Liver (tissue), 9 donors: ENCODE results near the gene MAP7D1. TPM values are rescaled to one million over a fixed set of nuclear protein-coding genes. Genes with fewer than 3 reads are reported as not detected.

ENCODE experiments used
- DNase-seq: peaks from one replicate; pipeline ENCODE4 v3.0.0-alpha.2; 2017; ENCODE audit warnings: low spot score
- H3K27ac ChIP-seq, 2 donors: one replicate each; pipeline ENCODE4 v1.7.0; 2013; ENCODE audit warnings: inconsistent platforms in 2 of 2, low read length in 2 of 2, control low read depth in 1 of 2, low read depth in 1 of 2, mild to moderate bottlenecking in 1 of 2
- H3K27me3 ChIP-seq, 4 donors: one replicate each; pipeline versions ENCODE4 v1.6.1 to v1.7.0; 2013; ENCODE audit warnings: low read length in 3 of 4, inconsistent platforms in 1 of 4, mild to moderate bottlenecking in 1 of 4, moderate library complexity in 1 of 4; ENCODE audit not compliant: control insufficient read depth in 4 of 4, insufficient read depth in 4 of 4
- H3K36me3 ChIP-seq, 4 donors: one replicate each; pipeline versions ENCODE4 v1.6.1 to v1.7.0; 2013; ENCODE audit warnings: low read length in 3 of 4, mild to moderate bottlenecking in 3 of 4, low read depth in 1 of 4, moderate library complexity in 1 of 4; ENCODE audit not compliant: control insufficient read depth in 4 of 4, insufficient read depth in 3 of 4
- H3K4me1 ChIP-seq, 4 donors: one replicate each; pipeline versions ENCODE4 v1.6.1 to v1.7.0; 2013; ENCODE audit warnings: low read length in 3 of 4, mild to moderate bottlenecking in 3 of 4, moderate library complexity in 1 of 4; ENCODE audit not compliant: control insufficient read depth in 4 of 4, insufficient read depth in 4 of 4
- H3K4me3 ChIP-seq, 3 donors: one replicate each; pipeline versions ENCODE4 v1.6.1 to v1.7.0; 2013; ENCODE audit warnings: low read length in 3 of 3, control low read depth in 1 of 3, low read depth in 1 of 3, mild to moderate bottlenecking in 1 of 3
- H3K9ac ChIP-seq, 2 donors: one replicate each; pipeline ENCODE4 v1.7.0; 2013; ENCODE audit warnings: low read length in 2 of 2, mild to moderate bottlenecking in 2 of 2, moderate library complexity in 2 of 2, control low read depth in 1 of 2, low read depth in 1 of 2
- H3K9me3 ChIP-seq, 4 donors: one replicate each; pipeline versions ENCODE4 v1.6.1 to v1.7.0; 2013; ENCODE audit warnings: low read length in 3 of 4; ENCODE audit not compliant: control insufficient read depth in 4 of 4
- ATF3 ChIP-seq: IDR thresholded peaks from 2 replicates; pipeline ENCODE4 v1.6.1; 2016; ENCODE audit warnings: antibody characterized with exemption
- EGR1 ChIP-seq, 2 donors: IDR thresholded peaks; 2 replicates each; pipeline ENCODE4 v1.6.1; 2016 to 2018; ENCODE audit warnings: antibody characterized with exemption in 2 of 2, low read depth in 2 of 2
- FOXA2 ChIP-seq: IDR thresholded peaks from 2 replicates; pipeline ENCODE4 v1.6.1; 2016; ENCODE audit warnings: antibody characterized with exemption
- HNF4A ChIP-seq, 2 donors: conservative IDR thresholded peaks; 2 replicates each; pipeline ENCODE4 v1.6.1; 2016; ENCODE audit warnings: antibody characterized with exemption in 2 of 2, mild to moderate bottlenecking in 2 of 2
- HNF4G ChIP-seq: IDR thresholded peaks from 2 replicates; pipeline ENCODE4 v1.6.1; 2016; ENCODE audit warnings: antibody characterized with exemption
- JUND ChIP-seq, 2 donors: IDR thresholded peaks; 2 replicates each; pipeline ENCODE4 v1.6.1; 2016; ENCODE audit warnings: antibody characterized with exemption in 2 of 2
- NR2F2 ChIP-seq: IDR thresholded peaks from 2 replicates; pipeline ENCODE4 v1.6.1; 2016; ENCODE audit warnings: antibody characterized with exemption
- RAD21 ChIP-seq, 2 donors: IDR thresholded peaks; 2 replicates each; pipeline ENCODE4 v1.6.1; 2016; ENCODE audit warnings: antibody characterized with exemption in 2 of 2, mild to moderate bottlenecking in 2 of 2
- REST ChIP-seq: IDR thresholded peaks from 2 replicates; pipeline ENCODE4 v1.6.1; 2016; ENCODE audit warnings: antibody characterized with exemption, mild to moderate bottlenecking
- RXRA ChIP-seq, 2 donors: IDR thresholded peaks; 2 replicates each; pipeline ENCODE4 v1.6.1; 2017 to 2018; ENCODE audit warnings: antibody characterized with exemption in 2 of 2, mild to moderate bottlenecking in 1 of 2
- SP1 ChIP-seq: IDR thresholded peaks from 2 replicates; pipeline ENCODE4 v1.6.1; 2018; ENCODE audit warnings: antibody characterized with exemption, mild to moderate bottlenecking
- TAF1 ChIP-seq: conservative IDR thresholded peaks from 2 replicates; pipeline ENCODE4 v1.6.1; 2016; ENCODE audit warnings: antibody characterized with exemption, mild to moderate bottlenecking
- YY1 ChIP-seq: IDR thresholded peaks from 2 replicates; pipeline ENCODE4 v1.6.1; 2016; ENCODE audit warnings: antibody characterized with exemption, mild to moderate bottlenecking
- WGBS: extraction: QIAGEN DNeasy Blood & Tissue Kit; methylation state at CpG from one replicate; pipeline ENCODE4 v1.1.7; 2013; 5-methylcytosine and 5-hydroxymethylcytosine counted together
- polyA plus RNA-seq, 2 donors: library from polyadenylated mRNA; stranded (reverse) in 1 of 2; unstranded in 1 of 2; fragments of 200-250 nt in 1 of 2; fragments of >200 nt in 1 of 2; fragmentation: Nextera tagmentation in 1 of 2; extraction: Ambion mirVana in 1 of 2; gene quantifications; one replicate each; pipeline versions ENCODE4 v1.2.1 to v1.2.3, GENCODE V29; 2013 to 2015
- total RNA-seq, 2 donors: library from RNA; depleted of rRNA; stranded (reverse); fragments of >200 nt; gene quantifications; one replicate each; pipeline ENCODE4 v1.2.3, GENCODE V29; 2014
- TF ChIP-seq, protein P1 (sequence below): IDR thresholded peaks from 2 replicates; pipeline ENCODE4 v1.6.1; 2016; ENCODE audit warnings: antibody characterized with exemption
- TF ChIP-seq, protein P2 (sequence below): fragments of 150-350 bp; IDR thresholded peaks from 2 replicates; pipeline ENCODE4 v1.5.1; 2017; ENCODE audit warnings: improper control_type of control experiment, low read depth, low read length; ENCODE audit not compliant: missing input control
- TF ChIP-seq, protein P3 (sequence below): IDR thresholded peaks from 2 replicates; pipeline ENCODE4 v1.6.1; 2016; ENCODE audit warnings: antibody characterized with exemption
- donor health status: healthy.
- donor health status: healthy.
- donor health status: healthy.
- donor health status: healthy.
- donor health status: healthy.

The MAP7D1 gene
- total and polyA plus RNA-seq, 4 donors: 5.6 to 15.1 (median 12.9) TPM

- 94% methylated on average over 2 of the region's 2 CpGs for WGBS
- H3K27me3 ChIP-seq: no peaks in the 10 kb centered on the region
- no peak for TF ChIP-seq FOXA2
- TF ChIP-seq, protein P1, sequence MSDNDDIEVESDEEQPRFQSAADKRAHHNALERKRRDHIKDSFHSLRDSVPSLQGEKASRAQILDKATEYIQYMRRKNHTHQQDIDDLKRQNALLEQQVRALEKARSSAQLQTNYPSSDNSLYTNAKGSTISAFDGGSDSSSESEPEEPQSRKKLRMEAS: no peak
- TF ChIP-seq TAF1: no peak
- no peak for TF ChIP-seq HNF4A (conservative IDR thresholded peaks at IDR 0.05)
- no peak for TF ChIP-seq RXRA (IDR thresholded peaks at IDR 0.05)
- TF ChIP-seq REST: no peak
- TF ChIP-seq RAD21 (IDR thresholded peaks at IDR 0.05): no peak
- TF ChIP-seq, protein P2, sequence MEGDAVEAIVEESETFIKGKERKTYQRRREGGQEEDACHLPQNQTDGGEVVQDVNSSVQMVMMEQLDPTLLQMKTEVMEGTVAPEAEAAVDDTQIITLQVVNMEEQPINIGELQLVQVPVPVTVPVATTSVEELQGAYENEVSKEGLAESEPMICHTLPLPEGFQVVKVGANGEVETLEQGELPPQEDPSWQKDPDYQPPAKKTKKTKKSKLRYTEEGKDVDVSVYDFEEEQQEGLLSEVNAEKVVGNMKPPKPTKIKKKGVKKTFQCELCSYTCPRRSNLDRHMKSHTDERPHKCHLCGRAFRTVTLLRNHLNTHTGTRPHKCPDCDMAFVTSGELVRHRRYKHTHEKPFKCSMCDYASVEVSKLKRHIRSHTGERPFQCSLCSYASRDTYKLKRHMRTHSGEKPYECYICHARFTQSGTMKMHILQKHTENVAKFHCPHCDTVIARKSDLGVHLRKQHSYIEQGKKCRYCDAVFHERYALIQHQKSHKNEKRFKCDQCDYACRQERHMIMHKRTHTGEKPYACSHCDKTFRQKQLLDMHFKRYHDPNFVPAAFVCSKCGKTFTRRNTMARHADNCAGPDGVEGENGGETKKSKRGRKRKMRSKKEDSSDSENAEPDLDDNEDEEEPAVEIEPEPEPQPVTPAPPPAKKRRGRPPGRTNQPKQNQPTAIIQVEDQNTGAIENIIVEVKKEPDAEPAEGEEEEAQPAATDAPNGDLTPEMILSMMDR: no peak
- no peak for TF ChIP-seq ATF3
- TF ChIP-seq HNF4G: no peak
- no peak for TF ChIP-seq YY1
- no peak for TF ChIP-seq JUND (IDR thresholded peaks at IDR 0.05)
- no peak for TF ChIP-seq NR2F2
- no peak for TF ChIP-seq EGR1 (IDR thresholded peaks at IDR 0.05; ENCODE audit: low read depth in 2 of 2)
- TF ChIP-seq SP1: no peak
- TF ChIP-seq, protein P3, sequence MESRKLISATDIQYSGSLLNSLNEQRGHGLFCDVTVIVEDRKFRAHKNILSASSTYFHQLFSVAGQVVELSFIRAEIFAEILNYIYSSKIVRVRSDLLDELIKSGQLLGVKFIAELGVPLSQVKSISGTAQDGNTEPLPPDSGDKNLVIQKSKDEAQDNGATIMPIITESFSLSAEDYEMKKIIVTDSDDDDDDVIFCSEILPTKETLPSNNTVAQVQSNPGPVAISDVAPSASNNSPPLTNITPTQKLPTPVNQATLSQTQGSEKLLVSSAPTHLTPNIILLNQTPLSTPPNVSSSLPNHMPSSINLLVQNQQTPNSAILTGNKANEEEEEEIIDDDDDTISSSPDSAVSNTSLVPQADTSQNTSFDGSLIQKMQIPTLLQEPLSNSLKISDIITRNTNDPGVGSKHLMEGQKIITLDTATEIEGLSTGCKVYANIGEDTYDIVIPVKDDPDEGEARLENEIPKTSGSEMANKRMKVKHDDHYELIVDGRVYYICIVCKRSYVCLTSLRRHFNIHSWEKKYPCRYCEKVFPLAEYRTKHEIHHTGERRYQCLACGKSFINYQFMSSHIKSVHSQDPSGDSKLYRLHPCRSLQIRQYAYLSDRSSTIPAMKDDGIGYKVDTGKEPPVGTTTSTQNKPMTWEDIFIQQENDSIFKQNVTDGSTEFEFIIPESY: no peak
- no peak overlapping the region for H3K27ac ChIP-seq
- H3K4me1 ChIP-seq: peaks cover 3 to 15% (median 10%) of the 10 kb centered on the region in 4 donors
- H3K4me3 ChIP-seq: no peak overlapping the region
- DNase-seq: no peak
- H3K9me3 ChIP-seq: no peaks in the 10 kb centered on the region
- peaks cover 0 to 9% (median 6%) of the 10 kb centered on the region in 4 donors for H3K36me3 ChIP-seq
- H3K9ac ChIP-seq: no peak overlapping the region
Observed at GRCh38 chr1:36144413-36144812, 11.5 kb upstream of the MAP7D1 start.

GRCh38 chr1:36148821-36149236 is 7.1 kb upstream of the MAP7D1 start:
- Histone ChIP-seq H3K4me3 (peak overlapping the region; percentile 68 to 84 (median 79)), H3K9me3 (no peaks in the 10 kb centered on the region), H3K36me3 (peaks cover 0 to 2% (median 0%) of the 10 kb centered on the region in 4 donors), H3K4me1 (peaks cover 3 to 38% (median 29%) of the 10 kb centered on the region in 4 donors), H3K27ac (peak overlapping the region; percentile 78 to 82), H3K27me3 (no peaks in the 10 kb centered on the region), H3K9ac (peak overlapping the region; percentile 17 to 75)
- WGBS: 1% methylated on average over 16 of the region's 16 CpGs
- TF ChIP-seq RAD21 (IDR thresholded peaks at IDR 0.05): no peak
- TF ChIP-seq FOXA2: no peak
- DNase-seq: no peak
